K562 (cell line): ENCODE data around the gene ANKLE2. TPM values are rescaled to one million over a fixed set of nuclear protein-coding genes. Genes with fewer than 3 reads are reported as not detected.
A peak's percentile ranks its signal among the peaks of the same experiment; 100 is the strongest.

ENCODE experiments used
- ATAC-seq: fragments of 200-7000 bp; cut with Tn5 transposase; 3 replicates; pipeline ENCODE4 v1.9.1; 2020; ENCODE audit warnings: moderate library complexity
- BruUV-seq: library from RNA; stranded (reverse); fragments of 400-500 nt; replicated peaks from 2 replicates; lab custom pipeline; 2021; lab: Mats Ljungman, UMichigan
- CTCF ChIA-PET: fragments of 300-600 bp; formaldehyde crosslinking; extraction: SDS; loops from one replicate; lab custom pipeline; 2021; ENCODE audit warnings: low intra/inter-chr PET ratio; lab: Yijun Ruan, JAX
- POLR2A ChIA-PET: fragments of 300-600, 350-650 bp; sonication (Branson Sonifier 250); formaldehyde crosslinking; extraction: SDS; loops from one replicate; lab custom pipeline; 2021; ENCODE audit warnings: antibody characterized with exemption, inconsistent platforms; lab: Yijun Ruan, JAX
- DNase-seq, 4 experiments: peaks; one replicate each; pipeline versions ENCODE4 v3.0.0 to v3.0.0-alpha.2; 2011 to 2018; ENCODE audit warnings: low spot score in 3 of 4, mixed read lengths in 3 of 4; ENCODE audit errors: extremely low read depth in 1 of 4
- FAIRE-seq: peaks from 2 replicates; lab custom pipeline; 2011; peaks lifted over from hg19 to GRCh38; lab: Jason Lieb, UNC
- H2AFZ ChIP-seq: 2 replicates; pipeline ENCODE4 v1.6.0; 2011; ENCODE audit warnings: low read depth, low read length, control low read depth, inconsistent platforms
- H3K27ac ChIP-seq: fragments of 200-600 bp; 3 replicates; pipeline ENCODE4 v1.8.0; 2011; ENCODE audit warnings: low read depth, mild to moderate bottlenecking, control low read depth, inconsistent platforms, low read length, moderate library complexity, mixed read lengths; ENCODE audit errors: extremely low read depth
- H3K27me3 ChIP-seq, 2 experiments: fragments of 300-600 bp in 1 of 2; 2 replicates in 1 of 2; 3 replicates in 1 of 2; pipeline versions ENCODE4 v1.6.0 to v1.8.0; 2011; ENCODE audit warnings: inconsistent platforms in 2 of 2, low read length in 2 of 2, mild to moderate bottlenecking in 1 of 2, mixed read lengths in 1 of 2, moderate library complexity in 1 of 2; ENCODE audit not compliant: control insufficient read depth in 2 of 2, insufficient read depth in 2 of 2
- H3K36me3 ChIP-seq: fragments of 300-600 bp; 3 replicates; pipeline ENCODE4 v1.8.0; 2011; ENCODE audit warnings: mild to moderate bottlenecking, low read length, inconsistent platforms; ENCODE audit not compliant: control insufficient read depth, insufficient read depth
- H3K4me1 ChIP-seq, 2 experiments: fragments of 200-600 bp in 1 of 2; replicated peaks in 1 of 2; 2 replicates in 1 of 2; 3 replicates in 1 of 2; pipeline versions ENCODE4 v1.5.1 to v1.8.0; 2011; ENCODE audit warnings: inconsistent platforms in 2 of 2, low read length in 2 of 2, mild to moderate bottlenecking in 1 of 2, mixed read lengths in 1 of 2, moderate library complexity in 1 of 2; ENCODE audit not compliant: control insufficient read depth in 2 of 2, insufficient read depth in 2 of 2
- H3K4me2 ChIP-seq: 2 replicates; pipeline ENCODE4 v1.6.1; 2011; ENCODE audit warnings: low read length, control low read depth, inconsistent platforms, mixed read lengths; ENCODE audit not compliant: insufficient read depth
- H3K4me3 ChIP-seq: fragments of 200-600 bp; sonication (generic), shearing (Covaris generic); 2 replicates; pipeline ENCODE4 v1.5.1; 2016; ENCODE audit warnings: control low read depth, inconsistent platforms
- H3K79me2 ChIP-seq: fragments of 200-600 bp; 3 replicates; pipeline ENCODE4 v1.8.0; 2011; ENCODE audit warnings: low read length, inconsistent platforms; ENCODE audit not compliant: control insufficient read depth, insufficient read depth
- H3K9ac ChIP-seq, 2 experiments: 2 replicates each; pipeline versions ENCODE4 v1.6.0 to v1.6.1; 2011; ENCODE audit warnings: low read depth in 2 of 2, low read length in 2 of 2, control low read depth in 1 of 2, inconsistent platforms in 1 of 2, mild to moderate bottlenecking in 1 of 2, mixed read lengths in 1 of 2; ENCODE audit not compliant: insufficient read depth in 1 of 2
- H3K9me1 ChIP-seq: one replicate; pipeline ENCODE4 v1.6.0; 2011; ENCODE audit warnings: inconsistent platforms, mild to moderate bottlenecking, low read length, moderate library complexity; ENCODE audit not compliant: control insufficient read depth, insufficient read depth
- H3K9me3 ChIP-seq: replicated peaks from 2 replicates; pipeline ENCODE4 v1.5.1; 2011; ENCODE audit warnings: low read depth, low read length, inconsistent platforms; ENCODE audit not compliant: control insufficient read depth, insufficient read depth
- H4K20me1 ChIP-seq: replicated peaks from 2 replicates; pipeline ENCODE4 v1.6.1; 2011; ENCODE audit warnings: low read length, inconsistent platforms, mixed read lengths; ENCODE audit not compliant: control insufficient read depth, insufficient read depth
- HMGXB4 ChIP-seq: sonication (generic); formaldehyde crosslinking; IDR thresholded peaks from 2 replicates; pipeline ENCODE4 v1.8.1; 2023; ENCODE audit warnings: mild to moderate bottlenecking, missing genetic modification reagents
- PCBP1 ChIP-seq: fragments of 200-400 bp; formaldehyde crosslinking; IDR thresholded peaks from 2 replicates; pipeline ENCODE4 v1.6.1; 2018; ENCODE audit warnings: mild to moderate bottlenecking, low read depth, low read length; ENCODE audit not compliant: poor library complexity, severe bottlenecking
- POLR2G ChIP-seq: fragments of 200-400 bp; formaldehyde crosslinking; IDR thresholded peaks from 2 replicates; pipeline ENCODE4 v1.6.1; 2017; ENCODE audit warnings: low read depth, mild to moderate bottlenecking, antibody characterized with exemption, low read length, moderate library complexity
- ZBTB33 ChIP-seq: sonication (generic); formaldehyde crosslinking; IDR thresholded peaks from 2 replicates; pipeline ENCODE4 v1.8.1; 2023; ENCODE audit warnings: mild to moderate bottlenecking, missing genetic modification reagents
- ZNF3 ChIP-seq: fragments of 250-450 bp; sonication (Bioruptor Pico); IDR thresholded peaks from 2 replicates; pipeline ENCODE4 v1.5.0; 2021; ENCODE audit warnings: mild to moderate bottlenecking, moderate library complexity
- WGBS: fragments of 100-300 bp; shearing (Covaris generic); methylation state at CpG from one replicate; pipeline ENCODE4 v1.1.6; 2016; ENCODE audit warnings: low coverage, mixed read lengths; ENCODE audit not compliant: insufficient coverage; ENCODE audit errors: missing lambda C conversion rate; 5-methylcytosine and 5-hydroxymethylcytosine counted together
- in situ Hi-C: fragments of 300-500 bp; cut with MboI; formaldehyde crosslinking; loops from 4 replicates; pipeline ENCODE4 v1.15.0; 2018; ENCODE audit warnings: inconsistent platforms, mixed read lengths
- intact Hi-C: fragments of 100-400 bp; cut with micrococcal nuclease; formaldehyde crosslinking; loops from 2 replicates; pipeline ENCODE4 v1.14.2; 2022
- polyA plus RNA-seq, 8 experiments: library from polyadenylated mRNA; depleted of rRNA in 4 of 8; stranded (reverse) in 5 of 8; unstranded in 3 of 8; fragments of >200 nt; fragmentation: Nextera tagmentation in 2 of 8; fragmentation: Illumina TruSeq in 1 of 8; extraction: Ambion mirVana in 2 of 8; extraction: Trizol in 1 of 8; gene quantifications; 2 replicates each; pipeline versions ENCODE4 v1.2.1 to v1.2.3, GENCODE V29; 2011 to 2014; ENCODE audit warnings: inconsistent platforms in 1 of 8, missing spikeins in 1 of 8
- total RNA-seq, 7 experiments: library from RNA; depleted of rRNA in 6 of 7; stranded (reverse); fragments of >200 nt in 6 of 7; fragmentation: Illumina TruSeq in 2 of 7; extraction: Trizol in 2 of 7; gene quantifications; 2 replicates each; pipeline versions ENCODE4 v1.2.1 to v1.2.3, GENCODE V29; 2011 to 2021; ENCODE audit warnings: low replicate concordance in 1 of 7

Gene ANKLE2
- total and polyA plus RNA-seq, 9 of the 15 experiments (the other 6 are each of a cell fraction or from before 2014, with no cell fraction given), result 3.2 to 57.7 (median 45.6) TPM

- no peak overlapping the region for H3K4me2 ChIP-seq
- H3K27ac ChIP-seq, result no peak overlapping the region
- peaks cover 6% of the 10 kb centered on the region; the same call in 1 of the 2 replicates for H3K9me3 ChIP-seq
- ChIA-PET POLR2A (interaction anchor here (0.9 to 1.0 kb wide), 2 partner anchors 9 kb away, joined by 3 to 4 read pairs; no protein-coding TSS in a partner anchor), CTCF (no interaction called here)
- TF ChIP-seq HMGXB4, result no peak
- TF ChIP-seq POLR2G, result peak; percentile 40; the same call in 1 of the 2 replicates
- TF ChIP-seq ZNF3, result no peak
- peak; percentile 67 for TF ChIP-seq PCBP1
- peak; percentile 82 for TF ChIP-seq ZBTB33 (CRISPR knock-in tag)
- in situ Hi-C loops, result no loop called here
- FAIRE-seq (no peak), ATAC-seq (no peak), DNase-seq (no peak)
- H3K79me2 ChIP-seq, result no peaks in the 10 kb centered on the region
- peaks cover 0 to 7% of the 10 kb centered on the region in 2 experiments; a peak in 1 of 5 replicates for H3K4me1 ChIP-seq
- H4K20me1 ChIP-seq, result no peaks in the 10 kb centered on the region; the same call in 1 of the 2 replicates
- H3K27me3 ChIP-seq, result no peaks in the 10 kb centered on the region
- peaks cover 95% of the 10 kb centered on the region for H3K36me3 ChIP-seq
- 89% methylated on average over 15 of the region's 24 CpGs for WGBS
- H3K9me1 ChIP-seq, result no peaks in the 10 kb centered on the region
- H3K4me3 ChIP-seq, result no peak overlapping the region
- intact Hi-C loops, result no loop called here
- no peak overlapping the region for H3K9ac ChIP-seq
- H2AFZ ChIP-seq, result no peak overlapping the region
- no TSS peak for BruUV-seq
These were observed 31.9 kb downstream of the ANKLE2 start for GRCh38 chr12:132729541-132730320.
